Measurements from ENCODE around the gene SAP25. TPM values are rescaled to one million over a fixed set of nuclear protein-coding genes. Genes with fewer than 3 reads are reported as not detected.

Gene SAP25
- total RNA-seq, 2 donors from 2014 or later = 5.8 to 6.3 TPM

DNA sequence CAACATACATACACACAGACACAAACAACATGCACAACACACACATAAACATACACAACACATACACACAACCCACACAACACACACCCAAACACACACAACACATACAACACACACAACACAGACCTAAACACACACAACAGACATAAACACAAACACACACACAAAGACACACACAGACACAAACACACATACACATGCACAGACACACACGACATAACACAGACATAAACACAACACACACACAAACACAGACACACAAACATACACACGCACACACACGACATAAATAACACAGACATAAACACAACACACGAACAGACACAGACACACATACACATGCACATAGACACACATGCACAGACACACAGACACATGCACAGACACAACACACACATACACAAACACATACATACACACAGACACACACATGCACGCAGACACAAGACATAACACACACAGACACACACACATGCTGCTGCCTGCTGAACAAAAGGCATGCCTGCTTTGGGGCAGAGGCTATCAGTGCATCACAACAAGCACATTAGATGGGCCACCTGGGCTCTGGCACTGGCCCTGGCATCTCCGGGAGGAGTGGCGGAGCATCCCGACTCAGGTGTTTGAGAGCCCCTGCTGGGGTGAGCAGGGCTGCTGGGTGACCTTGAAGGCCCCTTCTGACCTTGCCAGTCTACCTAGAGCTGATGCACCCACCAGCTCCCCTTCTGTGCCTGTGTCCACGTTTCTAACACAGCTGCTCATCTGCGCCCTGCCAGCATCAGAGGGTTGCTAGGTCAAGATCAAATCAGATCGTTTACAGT, 7.0 kb upstream of the SAP25 start:
- Mint-ChIP-seq H3K4me1 (peaks cover 19% of the 10 kb centered on the region), H3K4me3 (no peak overlapping the region), H3K27ac (no peak overlapping the region), H3K36me3 (ENCODE audit: low read depth) (peaks cover 24% of the 10 kb centered on the region), H3K9me3 (no peaks in the 10 kb centered on the region), H3K27me3 (ENCODE audit: insufficient read depth) (no peaks in the 10 kb centered on the region)
- TF ChIP-seq, protein P1, sequence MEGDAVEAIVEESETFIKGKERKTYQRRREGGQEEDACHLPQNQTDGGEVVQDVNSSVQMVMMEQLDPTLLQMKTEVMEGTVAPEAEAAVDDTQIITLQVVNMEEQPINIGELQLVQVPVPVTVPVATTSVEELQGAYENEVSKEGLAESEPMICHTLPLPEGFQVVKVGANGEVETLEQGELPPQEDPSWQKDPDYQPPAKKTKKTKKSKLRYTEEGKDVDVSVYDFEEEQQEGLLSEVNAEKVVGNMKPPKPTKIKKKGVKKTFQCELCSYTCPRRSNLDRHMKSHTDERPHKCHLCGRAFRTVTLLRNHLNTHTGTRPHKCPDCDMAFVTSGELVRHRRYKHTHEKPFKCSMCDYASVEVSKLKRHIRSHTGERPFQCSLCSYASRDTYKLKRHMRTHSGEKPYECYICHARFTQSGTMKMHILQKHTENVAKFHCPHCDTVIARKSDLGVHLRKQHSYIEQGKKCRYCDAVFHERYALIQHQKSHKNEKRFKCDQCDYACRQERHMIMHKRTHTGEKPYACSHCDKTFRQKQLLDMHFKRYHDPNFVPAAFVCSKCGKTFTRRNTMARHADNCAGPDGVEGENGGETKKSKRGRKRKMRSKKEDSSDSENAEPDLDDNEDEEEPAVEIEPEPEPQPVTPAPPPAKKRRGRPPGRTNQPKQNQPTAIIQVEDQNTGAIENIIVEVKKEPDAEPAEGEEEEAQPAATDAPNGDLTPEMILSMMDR (conservative IDR thresholded peaks at IDR 0.05) = no peak
- peaks cover 40% of the 10 kb centered on the region for H3K36me3 ChIP-seq (ENCODE audit: control insufficient read depth, insufficient read depth, low read length)
- no peaks in the 10 kb centered on the region for H3K9me3 ChIP-seq (ENCODE audit: control insufficient read depth, low read length)
- no peaks in the 10 kb centered on the region for H3K27me3 ChIP-seq (ENCODE audit: control insufficient read depth, insufficient read depth, low read length, poor library complexity, severe bottlenecking)
- 90 to 97% methylated on average over 4 to 11 of the region's 11 CpGs for WGBS, 2 experiments (ENCODE audit: insufficient coverage in 1 of 2, insufficient read length in 1 of 2)
- peak; percentile 32 for DNase-seq
- no peak overlapping the region for H3K4me3 ChIP-seq (ENCODE audit: low read length)
- H3K9ac ChIP-seq (ENCODE audit: extremely low read depth, low read length, poor library complexity, severe bottlenecking) = no peak overlapping the region
- H3K27ac ChIP-seq (ENCODE audit: low read depth, low read length) = no peak overlapping the region
- peaks cover 9% of the 10 kb centered on the region for H3K4me1 ChIP-seq (ENCODE audit: control insufficient read depth, insufficient read depth, low read length)

DNA sequence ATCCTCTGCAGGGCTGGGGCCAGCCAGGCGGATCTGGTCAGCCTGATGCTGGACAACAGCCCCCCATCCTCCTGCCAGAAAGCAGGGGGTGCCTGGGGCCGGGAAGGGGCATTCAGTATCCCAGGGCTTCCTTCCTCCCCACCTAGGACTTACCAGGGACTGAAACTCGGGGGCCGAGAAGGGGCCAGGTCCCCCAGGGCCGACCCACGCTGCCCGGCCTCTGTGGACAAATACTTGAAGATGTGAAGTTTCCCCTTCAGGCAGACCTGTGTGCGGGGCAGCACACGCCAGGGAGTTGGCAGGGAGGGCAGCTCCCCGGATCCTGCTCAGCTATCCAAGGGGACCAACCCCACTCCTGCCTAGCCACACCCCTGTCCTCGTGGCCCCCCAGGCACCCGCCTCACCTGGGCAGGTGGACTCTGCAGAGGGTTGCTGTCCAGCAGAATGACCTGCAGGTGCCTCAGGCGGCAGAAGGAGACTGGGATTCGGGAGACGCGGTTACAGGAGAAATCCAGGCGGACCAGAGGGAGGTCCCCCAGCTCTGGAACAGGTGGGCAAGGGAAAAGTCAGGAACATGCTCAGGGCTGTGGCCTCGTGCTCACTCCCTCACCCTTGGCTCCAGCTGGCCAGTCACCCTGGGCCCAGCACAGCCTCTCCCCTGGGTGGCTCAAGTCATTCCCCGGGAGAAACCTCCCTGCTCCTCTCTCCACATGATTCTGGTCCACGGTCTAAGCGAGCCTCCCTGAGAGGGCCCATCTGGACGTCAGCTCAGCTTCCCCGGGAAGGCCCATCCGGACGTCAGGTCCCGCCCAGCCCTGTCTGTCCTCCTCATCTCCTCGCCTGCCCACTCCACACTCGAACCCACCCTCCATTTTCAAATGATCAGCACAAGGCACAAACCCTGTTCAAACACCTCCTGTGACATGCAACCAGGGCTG, 4.8 kb upstream of the SAP25 start:
- no peaks in the 10 kb centered on the region for H3K27me3 Mint-ChIP-seq (ENCODE audit: insufficient read depth)
- TF ChIP-seq, protein P1 (conservative IDR thresholded peaks at IDR 0.05) = no peak
- Histone ChIP-seq H3K27ac (ENCODE audit: low read depth, low read length) (no peak overlapping the region), H3K9me3 (ENCODE audit: control insufficient read depth, low read length) (no peaks in the 10 kb centered on the region), H3K4me1 (ENCODE audit: control insufficient read depth, insufficient read depth, low read length) (peaks cover 3% of the 10 kb centered on the region), H3K9ac (ENCODE audit: extremely low read depth, low read length, poor library complexity, severe bottlenecking) (no peak overlapping the region), H3K36me3 (ENCODE audit: control insufficient read depth, insufficient read depth, low read length) (peaks cover 43% of the 10 kb centered on the region), H3K27me3 (ENCODE audit: control insufficient read depth, insufficient read depth, low read length, poor library complexity, severe bottlenecking) (no peaks in the 10 kb centered on the region), H3K4me3 (ENCODE audit: low read length) (no peak overlapping the region)
- no peak overlapping the region for H3K27ac Mint-ChIP-seq
- H3K9me3 Mint-ChIP-seq = no peaks in the 10 kb centered on the region
- peaks cover 6% of the 10 kb centered on the region for H3K4me1 Mint-ChIP-seq
- H3K4me3 Mint-ChIP-seq = no peak overlapping the region
- H3K36me3 Mint-ChIP-seq (ENCODE audit: low read depth) = peaks cover 33% of the 10 kb centered on the region
- WGBS, 2 experiments (ENCODE audit: insufficient coverage in 1 of 2, insufficient read length in 1 of 2) = 94 to 97% methylated on average over 22 to 28 of the region's 28 CpGs
- peak; percentile 32 for DNase-seq

DNA sequence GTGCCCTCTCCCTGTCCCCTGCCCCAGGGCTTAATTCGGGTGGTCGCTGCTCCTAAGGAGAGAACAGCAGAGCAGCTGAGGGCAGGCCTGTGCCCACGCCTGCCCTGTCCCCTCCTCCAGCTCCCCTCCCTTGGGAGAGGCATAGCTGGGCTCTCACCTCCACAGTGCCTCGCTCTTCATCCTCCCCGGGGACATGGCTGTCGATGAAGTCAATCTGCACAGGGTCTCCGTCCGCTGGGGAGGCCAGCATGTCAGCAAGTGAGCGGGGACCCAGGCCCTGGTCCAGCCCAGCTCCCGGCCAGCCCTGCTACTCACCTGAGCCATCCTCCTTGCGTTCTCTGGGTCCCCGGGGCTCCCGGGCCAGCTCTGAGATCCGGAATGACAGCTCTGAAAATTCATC, 3.8 kb upstream of the SAP25 start:
- no peaks in the 10 kb centered on the region for H3K9me3 Mint-ChIP-seq
- H3K4me3 Mint-ChIP-seq = no peak overlapping the region
- no peak overlapping the region for H3K27ac ChIP-seq (ENCODE audit: low read depth, low read length)
- TF ChIP-seq, protein P1 (conservative IDR thresholded peaks at IDR 0.05) = no peak
- peaks cover 32% of the 10 kb centered on the region for H3K36me3 Mint-ChIP-seq (ENCODE audit: low read depth)
- H3K4me1 Mint-ChIP-seq = no peaks in the 10 kb centered on the region
- H3K27me3 Mint-ChIP-seq (ENCODE audit: insufficient read depth) = no peaks in the 10 kb centered on the region
- WGBS, 2 experiments (ENCODE audit: insufficient coverage in 1 of 2, insufficient read length in 1 of 2) = 92 to 98% methylated on average over 11 to 14 of the region's 14 CpGs
- no peak overlapping the region for H3K9ac ChIP-seq (ENCODE audit: extremely low read depth, low read length, poor library complexity, severe bottlenecking)
- peak; percentile 38 for DNase-seq
- H3K4me3 ChIP-seq (ENCODE audit: low read length) = no peak overlapping the region
- H3K27ac Mint-ChIP-seq = no peak overlapping the region
- H3K36me3 ChIP-seq (ENCODE audit: control insufficient read depth, insufficient read depth, low read length) = peaks cover 40% of the 10 kb centered on the region
- no peaks in the 10 kb centered on the region for H3K9me3 ChIP-seq (ENCODE audit: control insufficient read depth, low read length)
- no peaks in the 10 kb centered on the region for H3K27me3 ChIP-seq (ENCODE audit: control insufficient read depth, insufficient read depth, low read length, poor library complexity, severe bottlenecking)
- no peaks in the 10 kb centered on the region for H3K4me1 ChIP-seq (ENCODE audit: control insufficient read depth, insufficient read depth, low read length)

Data from endodermal cell (in vitro differentiated cells).